SW480 (cell line): ENCODE results near the gene TBX6.

ENCODE experiments used
- DNase-seq: peaks from one replicate; pipeline ENCODE4 v3.0.0-alpha.2; 2016; ENCODE audit warnings: low spot score

Gene TBX6

DNA sequence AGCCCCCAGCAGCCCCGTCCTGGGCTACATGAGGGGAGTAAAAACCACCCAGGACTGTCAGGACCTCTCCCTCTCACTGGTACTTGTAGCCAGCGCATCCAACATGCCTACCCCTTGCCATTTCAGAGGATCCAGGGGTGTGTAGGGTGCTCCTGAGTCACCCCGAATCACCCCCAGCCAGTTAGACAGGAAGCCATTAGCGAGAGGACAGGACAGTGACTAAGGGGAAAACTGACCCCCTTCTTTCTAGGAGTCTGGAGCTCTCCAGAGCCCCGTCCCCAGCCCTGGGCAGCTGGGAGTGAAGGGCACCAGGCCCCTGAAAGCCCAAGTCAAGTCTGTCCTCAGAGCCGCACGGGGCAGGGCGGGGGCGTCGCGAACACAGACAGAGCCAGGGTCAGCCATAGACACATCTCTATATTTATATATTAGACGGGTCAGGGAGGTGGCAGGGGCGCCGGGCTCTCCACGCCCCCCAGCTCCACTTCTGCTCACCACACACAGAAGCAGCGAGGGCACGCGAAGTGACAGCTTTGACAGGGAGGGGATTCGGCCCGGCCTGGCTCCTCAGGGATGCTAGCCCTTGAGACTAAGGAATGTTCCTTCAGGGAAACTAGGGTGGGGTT, 22.1 kb upstream of the TBX6 start:
- DNase-seq, result no peak

DNA sequence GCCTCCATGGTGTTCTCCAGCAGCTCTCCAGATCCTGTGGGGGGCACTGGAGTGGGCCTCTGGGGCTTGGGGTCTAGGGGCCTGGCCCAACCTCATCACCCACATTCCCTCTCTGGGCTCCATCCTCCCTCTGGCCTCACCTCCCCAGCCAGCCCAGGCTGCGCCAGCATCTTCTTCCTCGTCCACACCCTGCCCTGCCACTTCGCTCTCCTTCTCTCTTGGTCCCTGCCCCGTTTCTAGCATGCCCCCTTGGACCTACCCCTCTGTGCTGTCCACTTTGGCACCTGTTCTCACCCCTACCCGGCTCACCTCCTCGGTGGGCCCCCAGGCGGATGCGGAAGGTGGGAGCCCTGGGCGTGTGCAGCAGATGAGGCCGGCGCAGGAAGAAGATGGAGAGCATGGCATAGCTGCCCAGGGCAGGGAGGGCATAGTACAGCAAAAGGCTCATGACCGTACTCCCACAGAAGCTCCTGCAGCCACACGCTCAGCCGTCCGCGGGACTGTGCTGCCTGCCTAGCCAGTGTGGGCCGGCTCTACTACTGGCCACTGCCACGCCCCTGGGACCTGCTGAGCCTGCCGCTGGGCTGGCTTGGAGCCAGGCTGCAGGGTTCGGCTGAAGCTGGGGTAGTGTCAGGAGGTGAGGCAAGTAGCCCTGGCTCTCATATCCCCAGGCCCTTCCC, 21.4 kb upstream of the TBX6 start, which contains the start of gene GDPD3:
GDPD3 (minus strand) TSS at position 507 of the 680 bp plus-strand sequence; CDS start at position 448, 59 bp downstream.
- DNase-seq, result peak; percentile 46

DNA sequence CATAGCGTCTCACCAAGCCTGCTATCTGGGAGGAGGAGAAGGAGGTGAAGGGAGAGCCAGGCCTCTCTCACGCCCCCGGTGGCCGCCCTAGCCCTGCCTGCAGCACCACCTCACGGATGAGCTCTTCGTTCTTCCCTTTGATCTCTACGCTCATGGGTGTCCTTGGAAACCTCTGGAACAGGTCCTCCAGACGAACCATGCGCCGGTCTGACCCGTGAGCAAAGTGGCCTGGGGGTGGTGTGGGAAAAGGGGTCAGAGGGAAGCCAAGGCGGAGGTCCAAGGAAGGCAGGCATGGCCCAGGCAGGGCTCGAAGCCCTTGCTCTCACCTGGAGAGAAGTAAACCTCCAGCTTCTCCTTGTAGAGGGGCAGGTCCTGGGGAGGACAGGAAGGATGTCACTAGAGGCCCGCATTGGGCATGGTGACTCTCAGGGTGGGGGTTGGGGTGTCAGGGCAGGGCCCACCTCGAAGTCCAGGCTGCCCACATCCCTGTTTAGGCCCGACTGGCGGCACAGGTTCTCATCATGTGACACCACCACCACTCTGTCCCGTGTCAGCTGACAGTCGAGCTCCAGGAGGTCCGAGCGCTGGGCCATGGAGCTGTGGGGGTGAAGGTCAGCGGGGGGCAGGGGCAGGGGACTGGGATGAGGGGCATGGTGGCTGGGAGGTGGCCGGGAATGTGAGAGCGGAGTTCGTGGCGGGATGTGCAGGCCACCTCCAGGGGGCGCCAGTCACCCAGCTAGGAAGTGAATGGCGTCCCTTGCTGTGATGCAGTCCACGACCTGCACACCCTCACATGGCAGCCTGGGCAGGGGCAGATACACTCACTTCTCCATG, 20.7 kb upstream of the TBX6 start:
- no peak for DNase-seq

DNA sequence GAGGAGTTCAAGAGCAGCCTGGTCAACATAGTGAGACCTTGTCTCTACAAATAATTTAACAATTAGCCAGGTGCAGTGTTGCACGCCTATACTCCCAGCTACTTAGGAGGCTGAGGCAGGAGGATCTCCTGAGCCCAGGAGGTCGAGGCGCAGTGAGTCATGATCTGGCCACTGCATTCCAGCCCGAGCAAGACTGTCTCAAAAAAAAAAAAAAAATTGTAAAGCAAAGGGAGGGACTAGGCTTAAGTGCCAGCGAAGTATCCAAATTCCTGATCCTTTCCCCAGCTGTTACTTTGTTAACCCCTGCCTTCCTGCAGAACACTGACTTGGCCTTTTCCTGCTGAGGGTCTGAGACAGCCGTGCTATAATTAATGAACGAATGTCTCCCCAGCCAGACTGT, 18.9 kb upstream of the TBX6 start:
- DNase-seq, result no peak

DNA sequence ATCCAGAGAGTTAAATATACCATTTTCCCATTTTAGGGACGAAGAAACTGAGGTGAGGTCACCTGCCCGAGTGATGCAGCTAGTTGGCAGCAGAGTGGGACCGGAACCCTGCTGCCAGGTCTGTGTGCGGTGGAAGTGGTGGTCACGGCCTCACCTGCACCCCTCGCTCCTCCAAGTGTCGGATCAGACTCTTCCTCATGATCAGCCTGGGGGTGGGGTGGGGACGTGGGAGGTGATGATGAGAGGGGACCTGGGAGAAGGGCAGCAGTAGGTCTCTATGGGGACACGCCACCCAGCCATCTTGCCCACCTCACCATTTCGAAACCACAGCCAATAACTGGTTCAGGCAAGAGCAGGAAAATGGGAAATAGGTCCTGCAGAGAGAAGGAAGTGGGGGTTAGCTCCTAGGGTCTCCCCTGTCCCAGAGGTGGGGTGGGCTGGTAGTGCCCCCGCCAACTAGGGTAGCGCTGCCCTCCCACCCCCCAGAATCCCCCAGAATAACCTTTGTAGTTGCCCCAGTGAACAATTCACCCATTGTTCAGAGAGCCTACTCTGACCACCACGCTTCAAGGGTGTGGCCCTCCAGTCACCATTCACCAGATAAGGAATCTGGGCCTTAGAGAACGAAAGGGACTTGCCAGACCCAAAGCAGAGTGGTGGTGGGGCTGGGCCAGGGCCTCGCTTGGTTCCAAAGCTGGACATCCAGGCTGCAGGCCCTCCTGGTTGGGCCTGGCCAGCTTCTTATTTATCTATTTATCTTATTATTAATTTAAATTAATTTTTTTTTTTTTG, 16.5 kb upstream of the TBX6 start:
- peak; percentile 65 for DNase-seq

DNA sequence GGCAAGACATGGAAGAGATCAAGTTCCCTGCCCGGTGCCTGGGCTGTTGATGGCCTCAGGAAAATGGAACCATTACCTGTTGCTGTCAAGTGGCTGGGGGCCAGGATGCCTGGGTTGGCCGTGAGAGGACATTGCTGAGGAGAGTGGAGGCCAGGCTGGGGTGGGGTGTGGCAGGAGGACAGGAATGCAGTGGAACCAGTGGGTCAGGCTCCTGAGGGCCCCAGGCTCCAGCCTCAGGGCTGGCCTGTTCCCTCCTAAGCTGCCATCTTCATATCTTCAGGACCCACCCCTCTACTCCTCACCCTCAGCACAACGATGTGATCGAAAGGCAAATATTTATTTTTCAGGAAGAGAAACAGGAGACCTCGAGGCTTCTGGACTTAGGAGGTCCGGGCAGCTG, 12.8 kb upstream of the TBX6 start:
- no peak for DNase-seq

DNA sequence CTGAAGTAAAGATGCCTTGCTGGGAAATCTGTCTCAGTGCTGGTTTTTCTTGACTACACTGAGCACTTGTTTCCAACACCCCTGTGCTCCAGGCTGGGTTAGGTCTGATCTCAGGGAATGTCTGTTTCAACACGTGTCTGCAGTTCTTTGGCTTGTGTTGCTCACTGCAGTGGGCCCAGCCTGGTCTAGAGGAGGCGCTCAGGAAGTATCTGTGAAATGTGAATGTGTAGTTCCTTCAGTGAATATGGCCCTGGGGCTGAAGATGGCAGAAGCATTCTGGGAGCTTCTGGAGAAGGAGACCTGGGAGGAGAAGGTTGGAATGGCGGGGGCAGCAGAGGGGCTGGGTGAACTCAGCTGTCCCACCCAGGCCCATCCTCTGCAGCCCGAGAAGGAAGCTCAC, 12.4 kb upstream of the TBX6 start:
- DNase-seq, result no peak

DNA sequence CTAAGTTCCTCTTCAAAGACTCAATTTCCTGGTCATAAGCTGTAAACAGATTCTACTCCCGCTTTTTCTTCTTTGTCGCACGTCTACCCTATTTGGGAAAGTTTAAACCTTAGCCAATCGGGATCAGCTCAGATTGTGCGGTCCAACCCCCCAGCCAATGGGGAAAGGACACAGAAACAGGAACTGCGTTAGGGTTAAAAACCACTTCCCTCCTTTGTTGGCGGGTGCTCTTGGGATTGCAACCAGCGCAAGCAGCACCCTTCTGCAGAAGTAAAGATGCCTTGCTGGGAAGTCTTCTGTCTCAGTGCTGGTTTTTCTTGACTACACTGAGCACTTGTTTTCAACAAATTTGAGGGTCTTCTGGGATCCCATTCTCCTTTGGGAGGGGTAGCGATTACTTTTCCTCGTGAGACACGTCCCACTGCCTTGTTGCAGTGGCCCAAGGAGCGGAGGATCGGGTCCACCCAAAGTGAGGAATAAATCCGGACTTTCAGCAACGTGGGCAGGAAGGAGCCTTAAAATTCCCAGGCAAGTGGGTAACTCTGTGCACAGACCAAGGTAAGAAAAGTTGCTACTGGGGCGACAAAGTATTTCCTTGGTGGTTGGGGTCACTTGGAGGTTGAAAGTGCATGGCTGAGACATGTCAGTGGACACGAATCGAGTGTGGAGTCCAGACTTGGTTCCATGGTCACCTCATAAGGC, 5.3 kb upstream of the TBX6 start:
- no peak for DNase-seq

DNA sequence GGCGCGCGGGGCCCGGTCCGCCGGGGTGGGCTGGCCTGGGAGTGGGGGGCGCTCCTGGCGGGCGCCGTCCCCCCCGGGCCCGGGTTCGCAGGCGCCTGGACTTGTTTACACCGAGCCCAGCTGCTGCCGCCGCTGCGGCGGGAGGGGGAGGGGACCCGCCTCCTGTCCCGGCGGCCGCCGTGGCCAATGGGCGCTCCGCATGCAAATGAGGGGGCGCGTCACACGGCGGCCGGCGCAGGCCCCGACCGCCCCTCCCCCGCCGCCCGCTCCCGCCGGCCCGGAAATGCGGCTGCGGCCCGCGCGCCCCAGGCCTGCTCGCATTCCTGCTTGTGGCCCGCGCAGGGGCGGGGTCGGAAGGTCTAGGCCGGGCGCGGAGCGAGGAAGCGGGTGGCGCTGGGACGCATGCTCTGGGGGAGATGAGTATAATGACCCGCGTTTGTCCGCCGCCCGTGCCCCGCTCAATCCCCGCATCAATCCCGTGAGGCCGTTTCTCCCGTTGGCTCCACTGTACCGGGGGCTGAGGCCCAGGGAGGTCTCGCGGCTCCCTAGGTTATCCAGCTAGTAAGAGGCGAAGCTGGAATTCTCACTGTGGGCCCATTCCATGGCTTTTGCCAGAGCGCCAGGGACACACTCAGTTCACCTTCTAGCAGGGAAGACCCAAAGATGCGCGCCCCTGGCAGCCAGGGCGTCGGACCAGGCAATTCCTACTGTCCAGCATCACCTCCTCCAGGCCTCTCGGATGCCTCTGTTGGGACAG, 4.6 kb upstream of the TBX6 start, which contains the start of gene YPEL3:
YPEL3 (minus strand) TSS at position 109 of the 757 bp plus-strand sequence. CDS start 731 bp downstream, outside the sequence.
- peak; percentile 85 for DNase-seq

DNA sequence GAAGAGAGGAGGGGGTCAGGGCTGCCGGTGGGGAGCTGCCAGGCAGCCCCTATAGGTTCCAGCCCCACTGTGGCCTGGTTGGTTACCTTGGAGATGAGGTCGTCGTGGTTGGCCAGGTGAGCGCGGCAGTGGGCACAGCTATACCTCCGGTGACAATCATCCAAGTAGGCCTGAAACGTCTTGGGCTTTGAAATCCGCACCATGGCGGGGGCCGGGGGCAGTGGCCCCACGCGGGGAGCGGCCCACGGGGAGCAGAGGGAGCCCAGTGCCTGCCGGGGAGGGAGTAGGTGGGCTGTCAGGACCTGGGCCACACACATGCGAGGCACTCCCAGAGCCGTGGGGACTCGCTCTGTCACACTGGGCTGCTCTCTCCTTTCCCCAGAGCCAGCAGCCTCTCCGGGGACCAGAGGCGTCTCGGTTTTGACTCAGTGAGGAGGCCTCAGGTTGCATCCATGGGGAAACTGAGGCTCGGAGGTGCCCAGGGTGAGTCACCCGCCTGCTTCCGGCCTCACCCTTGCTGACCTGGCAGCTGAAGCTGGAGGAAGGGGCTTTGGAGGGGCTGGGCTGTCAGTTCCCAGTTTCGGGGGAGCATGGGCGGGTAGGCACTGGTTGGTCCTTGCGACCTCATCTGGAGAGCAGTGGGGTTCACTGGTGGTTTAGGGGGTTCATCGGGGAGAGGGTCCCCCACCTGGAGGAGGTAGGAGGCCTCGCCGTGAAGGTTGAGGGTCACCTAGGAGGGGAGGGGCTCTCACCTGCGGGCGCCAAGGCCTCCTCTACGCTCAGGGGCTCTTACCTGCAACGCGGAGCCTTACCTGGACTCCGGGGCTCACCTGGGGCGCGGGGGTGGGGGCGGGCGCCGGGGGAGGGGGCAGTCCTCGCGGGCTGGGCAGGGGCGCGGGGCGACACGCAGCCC, 3.7 kb upstream of the TBX6 start:
- no peak for DNase-seq

DNA sequence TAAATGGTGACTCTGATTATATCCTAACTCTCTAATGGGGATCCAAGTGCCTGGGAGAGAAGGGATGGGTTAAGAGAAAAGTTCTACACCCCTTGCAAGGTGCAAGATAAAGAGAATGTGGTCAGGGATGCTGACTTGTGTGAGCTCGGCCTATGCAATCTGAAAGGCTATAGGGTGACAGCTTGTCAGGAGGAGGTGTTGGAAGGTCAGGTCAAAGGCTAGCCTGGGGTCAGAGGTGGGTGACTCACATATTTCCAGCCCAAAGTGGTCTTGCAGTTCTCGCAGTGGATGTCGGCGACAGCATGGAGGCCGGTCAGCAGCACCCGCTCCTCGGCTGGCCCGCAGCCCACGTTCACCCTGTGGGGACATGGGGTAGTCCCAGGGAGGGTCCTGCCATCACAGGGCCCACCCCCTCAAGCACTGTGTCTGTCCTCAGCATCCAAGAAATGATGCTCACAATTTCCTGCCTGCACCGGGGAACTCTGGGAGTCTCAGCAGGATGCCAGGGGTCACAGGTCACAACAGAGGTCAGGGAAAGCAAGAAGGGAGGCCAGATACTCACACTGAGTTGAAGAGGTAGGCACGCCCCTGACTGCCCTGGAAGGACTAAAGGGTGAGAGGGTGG, 2.9 kb upstream of the TBX6 start:
- DNase-seq, result no peak

DNA sequence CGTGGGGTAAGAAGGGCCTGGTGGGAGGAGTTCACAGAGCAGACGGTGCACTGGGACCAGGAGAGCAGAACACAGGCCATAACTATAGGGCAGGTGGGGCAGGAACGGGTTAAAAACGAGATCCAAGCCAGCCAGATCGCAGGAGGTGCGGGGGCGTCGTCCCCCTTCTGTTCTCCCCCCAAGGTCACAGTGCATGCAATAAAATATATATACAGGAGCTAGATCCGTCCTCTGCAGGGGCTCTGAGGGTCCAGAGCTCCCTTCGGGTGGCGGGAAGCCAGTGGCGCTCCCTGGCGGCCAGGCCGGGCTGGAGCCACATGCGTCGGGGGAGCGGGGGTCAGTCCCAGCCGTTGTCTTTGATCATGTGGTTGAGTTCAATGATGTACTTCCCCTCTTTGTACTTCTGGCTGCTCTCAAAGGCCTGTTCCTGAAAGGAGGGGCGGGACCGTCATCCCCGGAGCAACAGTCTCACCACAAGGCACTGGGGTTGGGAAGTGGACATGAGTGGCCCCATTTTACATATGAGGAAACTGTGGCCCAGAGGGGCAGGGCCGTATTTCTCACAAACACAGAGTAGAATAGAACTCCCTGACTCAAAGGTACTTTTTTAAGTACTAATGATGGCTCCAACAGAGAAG, 768 bp upstream of the TBX6 start:
- DNase-seq, result peak; percentile 95

DNA sequence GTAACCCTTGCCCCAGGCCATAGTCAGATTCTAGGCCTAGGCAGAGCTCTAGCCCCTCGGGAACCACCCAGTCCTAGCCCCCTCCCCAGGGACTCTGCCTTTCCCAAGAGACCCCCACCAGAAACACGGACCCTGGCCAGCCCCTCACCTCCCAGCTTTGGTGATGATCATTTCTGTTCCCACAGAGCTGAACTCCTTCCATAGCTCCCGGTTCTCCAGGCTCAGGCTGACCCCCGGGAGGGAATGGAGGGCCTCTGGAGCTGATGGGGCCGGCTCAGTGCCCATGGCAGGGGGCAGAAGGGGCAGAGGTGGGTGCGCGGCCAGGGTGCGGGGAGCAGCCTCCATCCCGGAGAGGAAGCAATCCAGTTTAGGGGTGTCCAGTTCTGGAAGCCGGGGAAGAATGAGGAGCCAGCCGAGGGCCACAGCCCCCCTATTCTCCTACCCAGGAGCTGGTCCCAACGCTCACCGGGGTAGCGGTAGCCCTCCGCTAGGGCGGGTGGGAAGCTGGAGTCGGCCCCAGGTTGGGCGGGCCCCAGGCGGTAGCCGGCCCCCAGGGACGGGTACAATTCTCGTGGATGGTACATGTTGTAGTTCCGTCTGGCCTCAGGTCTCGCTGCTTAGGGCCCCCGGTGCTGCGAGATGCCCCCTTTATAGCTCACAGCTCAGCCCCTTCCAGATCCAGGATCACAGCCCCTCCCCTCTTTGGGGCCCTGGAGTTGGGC, 953 bp downstream of the TBX6 start:
- no peak for DNase-seq

DNA sequence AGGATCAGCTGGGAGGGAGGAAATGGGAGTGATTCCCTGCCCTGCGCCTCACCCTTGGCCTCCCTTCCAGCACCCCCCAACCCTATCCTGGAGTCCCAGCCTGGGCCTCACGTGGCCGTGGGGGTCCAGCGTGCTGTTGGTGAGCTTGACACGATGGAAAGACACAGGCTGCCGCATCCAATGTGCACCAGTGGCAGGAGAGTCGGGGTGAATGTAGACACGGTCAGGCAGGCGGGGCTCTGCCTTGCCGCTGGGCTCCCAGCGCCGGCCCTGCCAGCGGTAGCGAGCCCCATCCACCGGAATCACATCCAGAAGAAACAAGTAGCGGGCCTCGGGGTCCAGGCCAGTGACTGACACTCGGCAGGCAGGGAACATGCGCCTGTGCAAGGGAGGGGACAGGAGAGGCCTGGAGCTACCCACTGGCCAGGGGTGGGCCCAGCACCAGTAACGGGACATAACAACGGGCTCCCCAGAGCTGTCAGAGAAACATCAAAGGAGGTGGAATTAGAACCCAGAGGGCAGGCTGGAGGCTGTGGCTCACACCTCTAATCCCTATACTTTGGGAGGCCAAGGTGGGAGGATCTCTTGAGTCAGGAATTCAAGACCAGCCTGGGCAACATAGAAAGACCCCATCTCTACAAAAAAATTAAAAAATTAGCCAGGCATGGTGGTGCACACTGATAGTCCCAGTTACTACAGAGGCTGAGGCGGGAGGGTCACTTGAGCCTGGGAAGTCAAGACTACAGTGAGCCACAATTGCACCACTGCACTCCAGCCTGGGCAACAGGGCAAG, 2.7 kb downstream of the TBX6 start:
- DNase-seq, result no peak

DNA sequence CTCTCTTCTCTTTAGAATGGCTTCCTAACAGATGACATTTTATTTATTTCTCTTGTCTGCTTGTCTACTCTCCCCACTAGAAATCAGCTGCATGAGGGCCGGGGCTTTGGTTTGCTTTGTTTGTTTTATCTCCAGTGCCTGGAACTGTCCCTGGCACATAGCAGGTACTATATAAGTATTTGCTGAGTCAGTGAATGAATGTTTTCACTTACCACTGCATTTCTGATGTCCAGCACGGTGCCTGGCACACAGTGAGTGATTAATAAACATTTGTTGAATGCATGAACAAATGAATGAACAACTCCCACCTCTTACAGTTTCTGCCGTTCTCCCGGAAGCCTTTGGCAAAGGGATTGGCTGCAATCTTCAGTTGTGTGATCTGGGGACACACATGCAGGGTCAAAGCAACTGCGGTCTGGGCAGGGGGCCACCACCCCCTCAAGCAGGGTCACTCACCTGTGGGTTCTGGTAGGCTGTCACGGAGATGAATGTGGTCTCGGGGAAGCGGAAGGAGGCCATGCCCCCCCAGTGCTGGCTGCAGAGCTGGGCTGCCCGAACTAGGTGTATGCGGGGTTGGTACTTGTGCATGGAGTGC, 3.4 kb downstream of the TBX6 start:
- no peak for DNase-seq

DNA sequence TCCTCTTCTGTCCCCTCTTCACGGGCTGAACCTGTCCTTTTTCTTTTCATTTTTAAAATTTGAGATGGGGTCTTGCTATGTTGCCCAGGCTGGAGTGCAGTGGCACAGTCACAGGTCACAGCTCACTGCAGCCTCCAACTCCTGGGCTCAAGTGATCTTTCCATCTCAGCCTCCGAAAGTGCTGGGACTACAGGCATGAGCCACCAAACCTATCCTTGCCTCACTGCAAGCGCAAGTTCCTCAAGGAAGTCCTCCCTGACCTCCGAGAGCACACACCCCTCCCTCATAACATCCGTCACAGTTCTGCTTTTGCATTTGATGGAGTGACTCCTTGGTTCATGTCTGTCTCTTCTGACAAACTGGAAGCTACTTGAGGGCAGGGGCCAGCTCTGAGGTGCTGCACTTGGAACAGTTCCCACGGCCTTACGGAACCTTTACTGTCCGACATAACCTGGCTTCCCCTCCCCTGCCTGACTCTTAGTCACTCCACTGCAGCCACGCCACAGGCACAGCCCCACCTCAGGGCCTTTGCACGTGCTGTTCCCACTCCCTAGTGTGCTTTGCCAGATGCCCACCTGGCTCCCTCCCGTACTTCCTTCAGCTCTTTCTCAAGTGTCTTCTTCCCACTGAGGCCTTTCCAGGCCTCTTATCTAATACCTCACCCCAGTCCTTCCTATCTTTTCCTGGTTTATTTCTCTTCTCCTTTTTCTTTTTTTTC, 4.4 kb downstream of the TBX6 start:
- no peak for DNase-seq
